Hepatic stellate cell (primary cell): ENCODE measurements around the gene SLC13A5.
"Not testable (repeated sequence)": the region's sequence is repeated elsewhere in the genome, so short reads cannot be mapped to it uniquely, and the experiment has no call there.

Experiments used
- DNase-seq: peaks from one replicate; pipeline ENCODE4 v3.0.0; 2011; ENCODE audit warnings: low spot score

Gene SLC13A5

GRCh38 chr17:6660805-6661463 is 52.2 kb downstream of the SLC13A5 start:
- no peak for DNase-seq

- DNase-seq, result no peak
Measured at GRCh38 chr17:6660101-6660500, 53.1 kb downstream of the SLC13A5 start.

GRCh38 chr17:6658411-6658810 is 54.8 kb downstream of the SLC13A5 start:
- not testable (repeated sequence) for DNase-seq

- DNase-seq, result no peak
Measured at GRCh38 chr17:6657633-6658287, 55.4 kb downstream of the SLC13A5 start.

DNA sequence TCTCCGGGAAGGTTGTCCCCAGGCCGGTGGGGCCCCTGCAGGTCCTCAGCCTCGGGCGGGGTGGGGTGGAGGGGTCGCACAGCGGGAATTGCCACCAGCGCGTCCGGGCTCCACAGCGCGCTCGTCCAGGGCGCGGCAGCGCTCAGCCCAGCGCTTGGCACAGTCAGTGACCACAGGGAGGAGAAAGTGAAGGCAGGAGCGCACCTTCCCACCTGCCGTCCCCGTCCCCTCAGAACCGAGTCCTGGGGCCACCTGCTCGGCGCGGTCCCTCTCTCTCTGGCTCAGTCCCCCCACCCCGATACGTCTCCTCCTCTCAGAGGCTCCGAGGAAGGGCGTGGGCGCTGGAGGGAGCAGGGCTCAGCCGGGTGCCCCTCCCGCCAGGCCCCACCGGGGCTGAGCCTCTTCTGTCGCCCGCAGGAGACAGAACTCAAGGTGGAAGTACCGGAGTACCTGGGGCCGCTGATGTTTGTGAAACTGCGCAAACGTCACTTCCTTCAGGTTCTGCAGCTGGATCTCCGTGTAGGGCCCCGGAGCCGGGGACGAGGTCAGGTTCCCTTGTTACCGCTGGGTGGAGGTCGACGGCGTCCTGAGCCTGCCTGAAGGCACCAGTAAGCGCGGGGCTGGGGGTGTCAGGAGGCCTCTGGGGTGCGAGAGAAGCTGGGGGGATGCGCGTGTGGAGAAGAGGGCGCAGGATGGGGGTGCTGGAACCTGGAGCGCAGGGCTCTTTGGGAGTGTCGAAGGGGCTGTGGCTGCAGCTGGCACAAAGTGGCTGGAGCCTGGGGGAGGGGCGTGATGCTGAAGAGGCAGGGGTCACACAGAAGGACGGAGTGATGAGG is 56.2 kb downstream of the SLC13A5 start:
- not testable (repeated sequence) for DNase-seq

DNA sequence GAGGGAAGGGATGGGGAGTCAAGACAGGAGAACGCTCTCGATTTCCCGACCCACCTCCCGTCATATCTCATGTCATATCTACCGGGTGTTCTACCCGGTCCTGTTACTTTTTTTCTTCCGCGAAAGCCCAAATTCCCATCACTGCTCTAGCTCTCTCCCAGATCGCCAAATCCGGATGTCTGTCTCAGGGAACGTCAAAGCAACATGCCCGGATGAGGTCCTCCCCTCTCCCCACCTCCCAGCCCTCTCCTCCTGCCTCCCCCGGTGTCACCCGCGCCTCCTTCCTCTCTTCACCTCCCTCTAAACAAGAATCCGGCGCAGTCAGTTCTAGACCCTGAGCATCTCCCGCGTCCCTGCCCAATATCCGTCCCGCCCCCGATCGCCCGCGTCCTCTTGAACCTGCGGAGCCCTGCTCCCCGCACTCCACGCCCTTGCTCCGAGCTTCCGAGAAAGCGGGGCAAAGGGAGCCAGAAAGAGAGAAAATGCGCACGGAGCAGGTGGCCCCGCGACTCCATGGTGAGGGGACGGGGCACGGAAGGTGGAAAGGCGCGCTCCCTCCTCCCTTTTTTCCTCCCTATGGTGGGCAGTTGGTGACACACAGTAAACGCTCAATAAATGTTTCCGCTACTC is 57.3 kb downstream of the SLC13A5 start:
- DNase-seq, result not testable (repeated sequence)

GRCh38 chr17:6654841-6655731 is 58.1 kb downstream of the SLC13A5 start:
- DNase-seq, result no peak

GRCh38 chr17:6651919-6652452 is 61.2 kb downstream of the SLC13A5 start:
- DNase-seq, result peak; percentile 31

- peak; percentile 99 for DNase-seq
Measured at GRCh38 chr17:6651354-6651918, 61.7 kb downstream of the SLC13A5 start, which contains the start of the genes C17orf100 and MED31. TSS of gene C17orf100 (plus strand) at chr17:6651762. CDS start at chr17:6651914, 152 bp downstream. TSS of gene MED31 (minus strand) at chr17:6651605. CDS start at chr17:6651528, 77 bp downstream.

DNA sequence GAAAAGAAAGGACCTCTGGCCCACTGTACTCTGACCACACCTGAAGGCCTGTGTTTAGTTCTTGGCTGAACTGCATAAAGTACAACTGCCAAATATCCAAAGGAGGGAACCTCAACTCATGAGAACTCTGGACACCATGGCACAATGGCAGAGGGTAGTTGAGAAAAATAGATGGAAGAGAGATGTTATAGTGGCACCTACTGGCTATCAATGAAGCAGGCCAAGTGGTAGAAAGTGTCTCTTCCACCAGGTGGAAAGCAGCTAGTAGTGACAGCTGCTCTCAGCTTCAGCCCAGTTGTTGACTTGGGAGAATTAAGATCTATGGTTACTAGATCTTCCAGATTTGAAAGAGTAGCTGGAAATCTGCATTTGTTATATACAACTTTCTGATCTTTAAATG is 65.0 kb downstream of the SLC13A5 start:
- no peak for DNase-seq

DNA sequence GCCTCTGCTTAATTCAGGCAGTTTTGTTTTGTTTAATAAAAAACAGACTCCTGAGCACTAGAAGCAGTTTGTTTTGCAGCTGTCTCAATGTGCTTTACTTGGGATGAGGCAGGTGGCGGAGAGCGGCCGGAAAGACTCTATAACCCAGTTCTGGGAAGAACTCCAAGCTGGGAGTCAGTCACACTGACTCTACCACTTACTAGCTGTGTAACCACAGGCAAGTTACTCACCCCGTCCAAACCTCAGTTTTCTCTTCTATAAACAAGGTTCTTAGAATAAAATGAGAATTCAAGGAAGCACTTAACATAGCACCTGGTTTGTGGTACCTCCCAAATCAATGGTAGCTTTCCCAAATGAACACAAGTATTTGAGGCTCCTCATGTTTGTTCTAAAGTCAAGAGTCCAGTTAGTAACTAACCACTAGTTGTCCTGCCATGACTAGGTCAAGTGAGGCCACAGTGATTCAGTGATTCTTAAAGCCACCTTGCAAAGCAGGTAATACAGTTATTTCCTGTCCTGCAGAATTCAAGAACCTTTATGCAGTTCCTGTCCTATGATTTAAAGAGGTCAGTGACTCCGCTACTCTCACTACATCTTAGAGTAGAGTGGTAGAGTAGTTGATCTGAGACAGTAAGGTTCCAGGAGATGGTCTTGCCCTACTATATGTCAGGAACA is 69.6 kb downstream of the SLC13A5 start:
- DNase-seq, result no peak

DNA sequence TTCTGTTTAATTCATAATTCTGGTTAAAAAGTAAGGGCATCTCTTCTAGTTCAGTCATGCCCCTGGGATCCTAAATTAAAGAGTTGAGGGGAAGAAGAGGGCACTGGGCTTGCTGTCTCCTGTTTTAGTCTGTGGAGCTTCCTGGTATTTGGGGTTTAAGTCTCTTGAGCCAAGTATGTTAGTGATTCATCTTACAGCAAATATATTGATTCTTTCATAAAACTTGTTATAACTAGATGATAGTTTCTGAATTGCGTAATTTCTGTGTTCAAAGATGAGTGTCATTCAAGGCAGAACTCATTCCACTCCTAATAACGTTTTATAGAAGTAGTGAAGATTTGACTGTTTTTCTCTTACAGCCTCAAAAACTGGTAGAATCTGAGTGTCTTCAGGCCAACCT is 70.6 kb downstream of the SLC13A5 start:
- no peak for DNase-seq

GRCh38 chr17:6641247-6641863 is 71.8 kb downstream of the SLC13A5 start:
- no peak for DNase-seq

- peak; percentile 86 for DNase-seq
Measured at GRCh38 chr17:6640536-6641246, 72.5 kb downstream of the SLC13A5 start, which contains the start of the genes KIAA0753 and TXNDC17. TSS of gene KIAA0753 (minus strand) at chr17:6640711. CDS start at chr17:6635103, 5,608 bp downstream. TSS of gene TXNDC17 (plus strand) at chr17:6641060. CDS start at chr17:6641083, 23 bp downstream.

DNA sequence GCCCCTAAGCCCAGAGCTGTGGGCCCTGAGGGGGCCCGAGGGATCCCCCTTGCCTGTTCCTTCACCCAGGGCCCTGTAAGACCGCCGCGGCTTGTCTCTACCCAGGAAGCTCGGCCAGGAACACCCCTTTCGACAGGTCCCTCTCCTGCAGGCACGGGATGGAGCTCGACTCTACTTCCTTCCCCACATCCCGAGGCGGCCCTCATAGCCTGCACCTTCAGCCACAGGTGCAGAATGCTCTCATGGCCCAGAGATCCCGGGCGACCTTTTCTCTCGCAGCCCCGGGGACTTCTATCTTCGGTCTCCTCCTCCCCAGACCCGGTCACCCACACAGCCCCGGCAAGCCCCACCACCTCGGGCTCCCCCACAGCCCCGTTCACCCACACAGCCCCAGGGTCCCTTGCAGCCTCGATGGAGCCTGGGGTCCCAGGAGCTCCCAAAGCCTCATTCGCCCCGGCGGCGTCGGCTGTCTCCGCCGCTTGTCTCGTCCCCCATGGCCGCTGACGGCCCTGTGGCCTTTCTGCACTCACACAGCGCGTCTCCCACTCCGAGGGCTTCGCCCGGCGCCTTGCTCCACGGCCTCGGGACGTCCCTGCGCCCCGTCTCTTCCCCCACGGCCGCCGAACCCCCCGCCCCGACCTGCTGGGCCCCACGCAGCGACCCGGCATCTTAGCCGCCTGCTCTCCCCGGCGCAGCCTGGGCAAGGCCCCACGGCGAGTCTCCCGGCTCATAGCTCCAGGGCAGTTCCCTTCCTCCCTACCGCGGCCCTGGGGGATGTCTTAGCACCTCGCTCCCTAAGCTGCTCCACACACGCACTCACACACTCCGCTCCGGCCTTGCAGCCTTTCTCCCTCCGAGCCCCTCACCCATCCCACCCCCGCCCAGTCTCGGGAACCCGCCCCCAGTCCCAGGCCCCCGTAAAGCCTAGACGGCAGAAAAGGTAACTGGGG is 73.3 kb downstream of the SLC13A5 start:
- peak; percentile 60 for DNase-seq

DNA sequence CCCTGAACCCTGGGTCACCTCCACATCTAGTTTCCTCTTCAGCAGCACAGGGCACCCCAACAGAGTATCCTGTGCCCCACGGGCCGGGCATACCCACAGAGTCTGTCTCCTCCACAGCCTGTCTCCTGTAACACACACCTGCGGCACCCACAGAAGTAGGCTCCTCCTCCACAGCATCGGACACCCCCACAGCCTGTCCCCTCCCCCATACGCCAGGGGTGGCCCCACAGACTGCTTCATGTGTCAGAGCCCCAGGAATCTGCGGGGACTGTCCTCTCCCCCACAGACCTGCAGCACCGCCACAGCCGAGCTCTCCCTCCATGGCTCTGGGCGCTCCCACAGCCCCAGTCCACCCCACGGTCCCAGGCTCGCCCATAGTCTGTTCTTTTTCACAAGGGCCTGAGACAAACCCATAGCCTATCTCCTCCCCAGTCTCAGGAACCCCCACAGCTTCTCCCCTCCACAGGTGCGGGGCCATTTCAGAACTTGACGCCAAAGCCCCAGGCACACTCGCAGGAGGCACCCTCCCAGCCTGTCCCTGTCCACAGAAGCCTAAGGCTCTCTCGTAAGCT is 74.1 kb downstream of the SLC13A5 start:
- DNase-seq, result no peak
